ENCODE results near the gene PGK2. TPM values are rescaled to one million over a fixed set of nuclear protein-coding genes. Genes with fewer than 3 reads are reported as not detected.

The PGK2 gene
- total RNA-seq (not detected), polyA plus RNA-seq (not detected)
- long read RNA-seq, donor 1: 0 reads
- long read RNA-seq, donor 2: 0 reads
- long read RNA-seq, donor 3: 0 reads

DNA sequence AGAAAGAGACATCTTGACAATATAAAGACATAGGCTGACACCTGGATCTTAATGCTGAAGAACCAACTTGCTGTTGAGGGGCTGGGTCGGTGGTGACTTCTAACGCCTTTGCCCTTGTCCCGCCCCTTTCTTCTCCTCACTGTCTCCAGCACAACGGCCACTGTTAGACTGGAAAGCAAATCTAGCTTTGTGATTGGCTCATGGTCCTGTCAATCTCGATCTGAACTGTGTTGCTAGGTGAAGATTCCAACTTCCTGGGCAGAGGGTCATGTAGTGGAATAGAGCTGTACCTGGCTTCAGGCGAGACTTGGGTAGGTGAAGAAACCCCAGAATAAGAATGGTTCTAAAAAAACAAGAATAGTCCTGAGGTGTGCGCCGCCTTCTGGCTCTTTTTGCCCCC, at the start of gene PGK2:
TSS of gene PGK2 (minus strand) at position 110 of the 400 bp plus-strand sequence. CDS start at position 12, 98 bp downstream.
- ATAC-seq: no peak
- intact Hi-C loops (cut with DNase I): no loop called here
- no peaks in the 10 kb centered on the region for H3K9me3 ChIP-seq
- no peak within 1 kb of the TSS for H3K27ac ChIP-seq
- no peaks in the 10 kb centered on the region for H3K36me3 ChIP-seq
- DNase-seq: no peak
- H3K4me3 ChIP-seq: no peak within 1 kb of the TSS
- H3K27me3 ChIP-seq: no peaks in the 10 kb centered on the region
- H3K4me1 ChIP-seq: no peaks in the 10 kb centered on the region
- 80 to 83% methylated on average over 8 of the region's 8 CpGs for WGBS, 2 donors
- TF ChIP-seq, protein P1, sequence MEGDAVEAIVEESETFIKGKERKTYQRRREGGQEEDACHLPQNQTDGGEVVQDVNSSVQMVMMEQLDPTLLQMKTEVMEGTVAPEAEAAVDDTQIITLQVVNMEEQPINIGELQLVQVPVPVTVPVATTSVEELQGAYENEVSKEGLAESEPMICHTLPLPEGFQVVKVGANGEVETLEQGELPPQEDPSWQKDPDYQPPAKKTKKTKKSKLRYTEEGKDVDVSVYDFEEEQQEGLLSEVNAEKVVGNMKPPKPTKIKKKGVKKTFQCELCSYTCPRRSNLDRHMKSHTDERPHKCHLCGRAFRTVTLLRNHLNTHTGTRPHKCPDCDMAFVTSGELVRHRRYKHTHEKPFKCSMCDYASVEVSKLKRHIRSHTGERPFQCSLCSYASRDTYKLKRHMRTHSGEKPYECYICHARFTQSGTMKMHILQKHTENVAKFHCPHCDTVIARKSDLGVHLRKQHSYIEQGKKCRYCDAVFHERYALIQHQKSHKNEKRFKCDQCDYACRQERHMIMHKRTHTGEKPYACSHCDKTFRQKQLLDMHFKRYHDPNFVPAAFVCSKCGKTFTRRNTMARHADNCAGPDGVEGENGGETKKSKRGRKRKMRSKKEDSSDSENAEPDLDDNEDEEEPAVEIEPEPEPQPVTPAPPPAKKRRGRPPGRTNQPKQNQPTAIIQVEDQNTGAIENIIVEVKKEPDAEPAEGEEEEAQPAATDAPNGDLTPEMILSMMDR (IDR thresholded peaks at IDR 0.05): no peak

- no peak for ATAC-seq
- intact Hi-C loops (cut with DNase I): no loop called here
- TF ChIP-seq, protein P1 (IDR thresholded peaks at IDR 0.05): no peak
- H3K4me3 ChIP-seq: no peak overlapping the region
- H3K4me1 ChIP-seq: no peaks in the 10 kb centered on the region
- WGBS, 2 donors: 69 to 70% methylated on average over 3 of the region's 3 CpGs
- H3K9me3 ChIP-seq: no peaks in the 10 kb centered on the region
- no peak overlapping the region for H3K27ac ChIP-seq
- DNase-seq: no peak
- no peaks in the 10 kb centered on the region for H3K27me3 ChIP-seq
- H3K36me3 ChIP-seq: no peaks in the 10 kb centered on the region
These were observed 48.1 kb upstream of the PGK2 start for GRCh38 chr6:49835140-49835539.

GRCh38 chr6:49833386-49833785, 46.3 kb upstream of the PGK2 start:
- intact Hi-C loops (cut with DNase I): no loop called here
- WGBS, 2 donors: 89 to 90% methylated on average over 1 of the region's 1 CpG
- DNase-seq (no peak), ATAC-seq (no peak)
- TF ChIP-seq, protein P1 (IDR thresholded peaks at IDR 0.05): no peak
- Histone ChIP-seq H3K4me1 (no peaks in the 10 kb centered on the region), H3K27me3 (no peaks in the 10 kb centered on the region), H3K9me3 (no peaks in the 10 kb centered on the region), H3K27ac (no peak overlapping the region), H3K4me3 (no peak overlapping the region), H3K36me3 (no peaks in the 10 kb centered on the region)

GRCh38 chr6:49826743-49827406, 39.8 kb upstream of the PGK2 start:
- Histone ChIP-seq H3K27me3 (peaks cover 0 to 5% (median 0%) of the 10 kb centered on the region in 7 donors), H3K27ac (no peak overlapping the region), H3K4me3 (no peak overlapping the region), H3K36me3 (no peaks in the 10 kb centered on the region), H3K4me1 (no peaks in the 10 kb centered on the region), H3K9me3 (no peaks in the 10 kb centered on the region)
- TF ChIP-seq, protein P1 (IDR thresholded peaks at IDR 0.05): no peak
- ATAC-seq (no peak), DNase-seq (no peak)
- intact Hi-C loops (cut with DNase I): no loop called here
- WGBS, 2 donors: 55 to 65% methylated on average over 5 of the region's 5 CpGs
